HG03457 (cell line): ENCODE results near the gene ARID2.
A peak's percentile ranks its signal among the peaks of the same experiment; 100 is the strongest.

Experiments used
- ATAC-seq: cut with Tn5 transposase; IDR thresholded peaks from one replicate; pipeline ENCODE4 v1.9.1; 2021; ENCODE audit warnings: moderate number of reproducible peaks; ENCODE audit not compliant: unreplicated experiment

Gene ARID2

GRCh38 chr12:45850302-45850701 is 120.8 kb downstream of the ARID2 start:
- ATAC-seq: no peak

GRCh38 chr12:45852508-45852907 is 123.0 kb downstream of the ARID2 start:
- no peak for ATAC-seq

GRCh38 chr12:45853550-45853949 is 124.0 kb downstream of the ARID2 start:
- no peak for ATAC-seq

GRCh38 chr12:45863332-45863731 is 133.8 kb downstream of the ARID2 start:
- no peak for ATAC-seq

- ATAC-seq: no peak
Measured at GRCh38 chr12:45866299-45866698, 136.8 kb downstream of the ARID2 start.

- ATAC-seq: no peak
Measured at GRCh38 chr12:45872446-45872845, 142.9 kb downstream of the ARID2 start.

- no peak for ATAC-seq
Measured at GRCh38 chr12:45877069-45877468, 147.6 kb downstream of the ARID2 start.

GRCh38 chr12:45878630-45879255 is 149.2 kb downstream of the ARID2 start:
- ATAC-seq: no peak

GRCh38 chr12:45879363-45879895 is 149.9 kb downstream of the ARID2 start:
- ATAC-seq: no peak

GRCh38 chr12:45880533-45880932 is 151.0 kb downstream of the ARID2 start:
- ATAC-seq: no peak

GRCh38 chr12:45883187-45883586 is 153.7 kb downstream of the ARID2 start:
- ATAC-seq: no peak

GRCh38 chr12:45886685-45887084 is 157.2 kb downstream of the ARID2 start:
- no peak for ATAC-seq

- ATAC-seq: no peak
Measured at GRCh38 chr12:45887544-45887943, 158.0 kb downstream of the ARID2 start.

GRCh38 chr12:45890276-45890675 is 160.8 kb downstream of the ARID2 start:
- no peak for ATAC-seq

GRCh38 chr12:45893240-45893639 is 163.7 kb downstream of the ARID2 start:
- no peak for ATAC-seq

- no peak for ATAC-seq
Measured at GRCh38 chr12:45895961-45896360, 166.5 kb downstream of the ARID2 start.

- no peak for ATAC-seq
Measured at GRCh38 chr12:45898094-45898493, 168.6 kb downstream of the ARID2 start.

- ATAC-seq: peak; percentile 76
Measured at GRCh38 chr12:45907955-45908354, 178.4 kb downstream of the ARID2 start.

GRCh38 chr12:45909041-45909713 is 179.7 kb downstream of the ARID2 start:
- ATAC-seq: no peak

GRCh38 chr12:45912774-45913173 is 183.3 kb downstream of the ARID2 start:
- ATAC-seq: no peak

- no peak for ATAC-seq
Measured at GRCh38 chr12:45913631-45914030, 184.1 kb downstream of the ARID2 start.

GRCh38 chr12:45914090-45914489 is 184.6 kb downstream of the ARID2 start:
- no peak for ATAC-seq
